ENCODE results near the gene KIAA1671.

The KIAA1671 gene

GRCh38 chr22:25149014-25149413, 196.5 kb downstream of the KIAA1671 start:
- no peak for DNase-seq

GRCh38 chr22:25153961-25154666, 201.6 kb downstream of the KIAA1671 start:
- DNase-seq: no peak

GRCh38 chr22:25154667-25154999, 202.1 kb downstream of the KIAA1671 start:
- no peak for DNase-seq

GRCh38 chr22:25156736-25157135, 204.2 kb downstream of the KIAA1671 start:
- DNase-seq: no peak

- no peak for DNase-seq
These were observed 206.5 kb downstream of the KIAA1671 start for GRCh38 chr22:25159028-25159427.

- DNase-seq: no peak
These were observed 207.8 kb downstream of the KIAA1671 start for GRCh38 chr22:25160120-25160996.

GRCh38 chr22:25161017-25161915, 208.8 kb downstream of the KIAA1671 start:
- DNase-seq: no peak

GRCh38 chr22:25161916-25162530, 209.5 kb downstream of the KIAA1671 start:
- no peak for DNase-seq

GRCh38 chr22:25162561-25162960, 210.0 kb downstream of the KIAA1671 start:
- DNase-seq: no peak

- no peak for DNase-seq
These were observed 213.3 kb downstream of the KIAA1671 start for GRCh38 chr22:25165785-25166184.

GRCh38 chr22:25166266-25167040, 213.9 kb downstream of the KIAA1671 start:
- no peak for DNase-seq

- DNase-seq: no peak
These were observed 214.6 kb downstream of the KIAA1671 start for GRCh38 chr22:25167082-25167481.

GRCh38 chr22:25167834-25168601, 215.5 kb downstream of the KIAA1671 start:
- DNase-seq: no peak

- DNase-seq: no peak
These were observed 216.9 kb downstream of the KIAA1671 start for GRCh38 chr22:25169278-25170031.

GRCh38 chr22:25170426-25170980, 218.0 kb downstream of the KIAA1671 start:
- no peak for DNase-seq

- peak; percentile 25 for DNase-seq
These were observed 219.6 kb downstream of the KIAA1671 start for GRCh38 chr22:25172153-25172552.

GRCh38 chr22:25174156-25174887, 221.8 kb downstream of the KIAA1671 start:
- DNase-seq: no peak

- no peak for DNase-seq
These were observed 222.4 kb downstream of the KIAA1671 start for GRCh38 chr22:25174888-25175411.

- DNase-seq: no peak
These were observed 223.7 kb downstream of the KIAA1671 start for GRCh38 chr22:25176175-25176574.

Measured in stimulated activated CD4-positive, alpha-beta T cell treated with anti-CD3 and anti-CD28 coated beads, Interleukin-4, amount 100 ng/mL, for 1 hour (primary cell).